Suprapubic skin (tissue), 4 donors: ENCODE measurements around the gene OIT3. TPM values are rescaled to one million over a fixed set of nuclear protein-coding genes. Genes with fewer than 3 reads are reported as not detected.
"Not testable (repeated sequence)": the region's sequence is repeated elsewhere in the genome, so short reads cannot be mapped to it uniquely, and the experiment has no call there.

ENCODE experiments used
- DNase-seq, 2 donors: peaks; one replicate each; pipeline ENCODE4 v3.0.0-alpha.2; 2019; ENCODE audit warnings: low spot score in 2 of 2
- H3K27ac ChIP-seq: fragments of 200-600 bp; sonication (generic); one replicate; pipeline ENCODE4 v1.5.1; 2019
- H3K27me3 ChIP-seq: fragments of 200-600 bp; sonication (generic); one replicate; pipeline ENCODE4 v1.5.1; 2019
- H3K36me3 ChIP-seq: fragments of 200-600 bp; sonication (generic); one replicate; pipeline ENCODE4 v1.5.1; 2019
- H3K4me1 ChIP-seq: fragments of 200-600 bp; sonication (generic); one replicate; pipeline ENCODE4 v1.5.1; 2019
- H3K4me3 ChIP-seq: fragments of 200-600 bp; sonication (generic); one replicate; pipeline ENCODE4 v1.5.1; 2019; ENCODE audit warnings: mild to moderate bottlenecking
- H3K9me3 ChIP-seq: fragments of 200-600 bp; sonication (generic); one replicate; pipeline ENCODE4 v1.5.1; 2019
- CTCF ChIP-seq, 2 donors: fragments of 200-600 bp in 1 of 2; fragments of 450-650 bp in 1 of 2; sonication (generic) in 1 of 2; IDR thresholded peaks; one replicate each; pipeline ENCODE4 v1.5.1; 2016 to 2019; ENCODE audit warnings: antibody characterized with exemption in 2 of 2, mild to moderate bottlenecking in 1 of 2, moderate library complexity in 1 of 2
- EP300 ChIP-seq: sonication (generic); formaldehyde crosslinking; IDR thresholded peaks from one replicate; pipeline ENCODE4 v1.6.1; 2017; ENCODE audit warnings: antibody characterized with exemption
- POLR2A ChIP-seq, 2 donors: fragments of 450-650 bp; IDR thresholded peaks; one replicate each; pipeline ENCODE4 v1.6.1; 2017; ENCODE audit warnings: antibody characterized with exemption in 2 of 2, mild to moderate bottlenecking in 2 of 2, moderate library complexity in 2 of 2
- POLR2AphosphoS5 ChIP-seq, 3 donors: sonication (generic); formaldehyde crosslinking; IDR thresholded peaks; one replicate each; pipeline ENCODE4 v1.6.1; 2017; ENCODE audit warnings: antibody characterized with exemption in 3 of 3
- WGBS: methylation state at CpG from one replicate; pipeline ENCODE4 v1.1.5; 2018; 5-methylcytosine and 5-hydroxymethylcytosine counted together
- total RNA-seq, 4 donors: library from RNA; depleted of rRNA; stranded (reverse); fragments of >200 nt; gene quantifications; one replicate each; pipeline ENCODE4 v1.1.0, GENCODE V29; 2016

Gene OIT3
- total RNA-seq, 4 donors from 2014 or later, result not detected

- Histone ChIP-seq H3K4me1 (no peaks in the 10 kb centered on the region), H3K9me3 (no peaks in the 10 kb centered on the region), H3K4me3 (no peak overlapping the region), H3K36me3 (no peaks in the 10 kb centered on the region), H3K27me3 (no peaks in the 10 kb centered on the region), H3K27ac (no peak overlapping the region)
- TF ChIP-seq CTCF (IDR thresholded peaks at IDR 0.05) (no peak), POLR2A (IDR thresholded peaks at IDR 0.05) (no peak), EP300 (no peak), POLR2AphosphoS5 (IDR thresholded peaks at IDR 0.05) (no peak)
- DNase-seq, result no peak
- WGBS, result 94% methylated on average over 9 of the region's 10 CpGs
Measured at GRCh38 chr10:72898616-72899015, 5.1 kb downstream of the OIT3 start.

- Histone ChIP-seq H3K4me3 (no peak overlapping the region), H3K27me3 (no peaks in the 10 kb centered on the region), H3K36me3 (no peaks in the 10 kb centered on the region), H3K4me1 (no peaks in the 10 kb centered on the region), H3K27ac (no peak overlapping the region), H3K9me3 (no peaks in the 10 kb centered on the region)
- 89% methylated on average over 1 of the region's 1 CpG for WGBS
- TF ChIP-seq POLR2AphosphoS5 (IDR thresholded peaks at IDR 0.05) (no peak), POLR2A (IDR thresholded peaks at IDR 0.05) (no peak), EP300 (no peak), CTCF (IDR thresholded peaks at IDR 0.05) (no peak)
- no peak for DNase-seq
Measured at GRCh38 chr10:72899545-72899944, 6.0 kb downstream of the OIT3 start.

GRCh38 chr10:72903941-72904446 lies 10.5 kb downstream of the OIT3 start:
- not testable (repeated sequence) for DNase-seq
- WGBS, result 89% methylated on average over 15 of the region's 15 CpGs

GRCh38 chr10:72904806-72905205 lies 11.3 kb downstream of the OIT3 start:
- TF ChIP-seq EP300 (no peak), CTCF (IDR thresholded peaks at IDR 0.05) (no peak), POLR2AphosphoS5 (IDR thresholded peaks at IDR 0.05) (no peak), POLR2A (IDR thresholded peaks at IDR 0.05) (no peak)

More at GRCh38 chr10:72903941-72904446, 10.5 kb downstream of the OIT3 start:
- H3K4me3 ChIP-seq, H3K36me3 ChIP-seq, H3K4me1 ChIP-seq, H3K27ac ChIP-seq, H3K27me3 ChIP-seq, H3K9me3 ChIP-seq: not testable (repeated sequence)

GRCh38 chr10:72906446-72906845 lies 12.9 kb downstream of the OIT3 start:
- Histone ChIP-seq H3K27ac (no peak overlapping the region), H3K4me1 (no peaks in the 10 kb centered on the region), H3K27me3 (no peaks in the 10 kb centered on the region), H3K36me3 (no peaks in the 10 kb centered on the region), H3K9me3 (no peaks in the 10 kb centered on the region), H3K4me3 (no peak overlapping the region)
- WGBS, result 94% methylated on average over 6 of the region's 6 CpGs
- no peak for DNase-seq
- TF ChIP-seq EP300, result no peak
- TF ChIP-seq POLR2AphosphoS5 (IDR thresholded peaks at IDR 0.05), result no peak
- TF ChIP-seq CTCF (IDR thresholded peaks at IDR 0.05), result no peak
- no peak for TF ChIP-seq POLR2A (IDR thresholded peaks at IDR 0.05)

More at GRCh38 chr10:72904806-72905205, 11.3 kb downstream of the OIT3 start:
- no peak for DNase-seq
- Histone ChIP-seq H3K4me3 (no peak overlapping the region), H3K9me3 (no peaks in the 10 kb centered on the region), H3K27ac (no peak overlapping the region), H3K27me3 (no peaks in the 10 kb centered on the region), H3K4me1 (no peaks in the 10 kb centered on the region), H3K36me3 (no peaks in the 10 kb centered on the region)
- WGBS, result 85% methylated on average over 3 of the region's 3 CpGs

- TF ChIP-seq EP300, result no peak
- no peak for TF ChIP-seq POLR2A (IDR thresholded peaks at IDR 0.05)
- no peak for TF ChIP-seq POLR2AphosphoS5 (IDR thresholded peaks at IDR 0.05)
- TF ChIP-seq CTCF (IDR thresholded peaks at IDR 0.05), result no peak
Measured at GRCh38 chr10:72910705-72911104, 17.2 kb downstream of the OIT3 start.

More at GRCh38 chr10:72910705-72911104, 17.2 kb downstream of the OIT3 start:
- no peaks in the 10 kb centered on the region for H3K9me3 ChIP-seq
- H3K4me1 ChIP-seq, result no peaks in the 10 kb centered on the region
- H3K27ac ChIP-seq, result no peak overlapping the region
- H3K36me3 ChIP-seq, result no peaks in the 10 kb centered on the region
- H3K27me3 ChIP-seq, result no peaks in the 10 kb centered on the region
- no peak overlapping the region for H3K4me3 ChIP-seq
- no peak for DNase-seq
